Hepatocyte (in vitro differentiated cells): Measurements from ENCODE around the gene FAM114A2. TPM values are rescaled to one million over a fixed set of nuclear protein-coding genes. Genes with fewer than 3 reads are reported as not detected.

ENCODE experiments used
- DNase-seq: peaks from one replicate; pipeline ENCODE4 v3.0.0-alpha.2; 2016; ENCODE audit warnings: low spot score
- H2AFZ ChIP-seq: fragments of 200-600 bp; sonication (generic); 2 replicates; pipeline ENCODE4 v1.6.0; 2016; ENCODE audit warnings: antibody characterized with exemption, mild to moderate bottlenecking
- H3K27ac ChIP-seq: fragments of 200-600 bp; sonication (generic); 2 replicates; pipeline ENCODE4 v1.5.1; 2016; ENCODE audit warnings: mild to moderate bottlenecking
- H3K27me3 ChIP-seq: fragments of 200-600 bp; sonication (generic); 2 replicates; pipeline ENCODE4 v1.6.1; 2016
- H3K36me3 ChIP-seq: fragments of 200-600 bp; sonication (generic); replicated peaks from 2 replicates; pipeline ENCODE4 v1.5.1; 2016; ENCODE audit warnings: low read depth; ENCODE audit not compliant: insufficient read depth
- H3K4me1 ChIP-seq: fragments of 200-600 bp; sonication (generic); 2 replicates; pipeline ENCODE4 v1.5.1; 2016; ENCODE audit warnings: mild to moderate bottlenecking, moderate library complexity; ENCODE audit not compliant: insufficient read depth
- H3K4me2 ChIP-seq: fragments of 200-600 bp; sonication (generic); 2 replicates; pipeline ENCODE4 v1.6.0; 2016
- H3K4me3 ChIP-seq: fragments of 200-600 bp; sonication (generic); 2 replicates; pipeline ENCODE4 v1.5.1; 2016; ENCODE audit warnings: mild to moderate bottlenecking
- H3K79me2 ChIP-seq: fragments of 200-600 bp; sonication (generic); 2 replicates; pipeline ENCODE4 v1.6.0; 2017; ENCODE audit warnings: mild to moderate bottlenecking
- H3K9me2 ChIP-seq: fragments of 200-600 bp; sonication (generic); replicated peaks from 2 replicates; pipeline ENCODE4 v1.6.0; 2017; ENCODE audit warnings: mild to moderate bottlenecking; ENCODE audit not compliant: insufficient read depth
- H3K9me3 ChIP-seq: fragments of 200-600 bp; sonication (generic); 2 replicates; pipeline ENCODE4 v1.5.1; 2016; ENCODE audit warnings: low read depth, mild to moderate bottlenecking
- H4K20me1 ChIP-seq: fragments of 200-600 bp; sonication (generic); 2 replicates; pipeline ENCODE4 v1.6.0; 2016; ENCODE audit warnings: mild to moderate bottlenecking; ENCODE audit not compliant: insufficient read depth, poor library complexity, severe bottlenecking
- EZH2 ChIP-seq: fragments of 200-600 bp; sonication (generic); IDR thresholded peaks from 2 replicates; pipeline ENCODE4 v1.6.1; 2016; ENCODE audit warnings: antibody characterized with exemption, mild to moderate bottlenecking, borderline replicate concordance
- EZH2phosphoT487 ChIP-seq: fragments of 200-600 bp; sonication (generic); IDR thresholded peaks from one replicate; pipeline ENCODE4 v1.6.1; 2018; ENCODE audit warnings: antibody characterized with exemption, mild to moderate bottlenecking, low read depth, moderate library complexity; ENCODE audit not compliant: unreplicated experiment, severe bottlenecking
- WGBS: methylation state at CpG from one replicate; pipeline ENCODE4 v1.1.6; 2016; ENCODE audit warnings: low lambda C conversion rate; ENCODE audit errors: missing lambda C conversion rate; 5-methylcytosine and 5-hydroxymethylcytosine counted together
- polyA plus RNA-seq: library from polyadenylated mRNA; unstranded; fragments of >200 nt; fragmentation: Nextera tagmentation; extraction: Ambion mirVana; gene quantifications from 2 replicates; pipeline ENCODE4 v1.2.1, GENCODE V29; 2016
- total RNA-seq: library from RNA; depleted of rRNA; stranded (reverse); fragments of >200 nt; gene quantifications from 2 replicates; pipeline ENCODE4 v1.2.3, GENCODE V29; 2014
- TF ChIP-seq, protein P1 (sequence below): fragments of 200-600 bp; sonication (generic); IDR thresholded peaks from 2 replicates; pipeline ENCODE4 v1.5.1; 2016; ENCODE audit warnings: antibody characterized with exemption, mild to moderate bottlenecking; ENCODE audit not compliant: poor library complexity

The FAM114A2 gene
- total and polyA plus RNA-seq, 2 experiments from 2014 or later, result 12.0 to 22.8 TPM

DNA sequence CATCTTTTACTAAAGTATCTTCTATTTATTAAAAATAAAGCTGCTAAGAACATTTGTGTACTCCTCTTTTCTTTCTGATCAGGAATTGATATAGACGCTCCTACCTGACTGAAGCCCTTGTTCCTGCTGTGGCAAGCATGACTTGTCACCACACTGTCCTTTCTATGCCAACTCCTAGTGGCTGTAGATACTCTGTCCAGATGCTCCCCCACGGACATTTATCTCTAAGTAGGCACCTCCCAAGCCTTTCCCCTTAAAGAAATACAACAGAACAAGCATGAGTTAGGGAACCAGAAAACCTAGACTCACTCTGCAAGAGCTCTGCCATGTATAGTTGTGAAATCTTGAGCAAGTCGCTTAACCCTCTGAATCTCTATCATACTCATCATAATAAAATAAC is 53.2 kb downstream of the FAM114A2 start:
- Histone ChIP-seq H3K9me3 (no peaks in the 10 kb centered on the region), H3K79me2 (no peaks in the 10 kb centered on the region), H3K4me1 (no peaks in the 10 kb centered on the region), H3K27ac (no peak overlapping the region), H3K36me3 (no peaks in the 10 kb centered on the region), H3K4me3 (no peak overlapping the region), H3K4me2 (no peak overlapping the region), H2AFZ (no peak overlapping the region), H4K20me1 (no peaks in the 10 kb centered on the region), H3K9me2 (no peaks in the 10 kb centered on the region), H3K27me3 (no peaks in the 10 kb centered on the region)
- TF ChIP-seq, protein P1, sequence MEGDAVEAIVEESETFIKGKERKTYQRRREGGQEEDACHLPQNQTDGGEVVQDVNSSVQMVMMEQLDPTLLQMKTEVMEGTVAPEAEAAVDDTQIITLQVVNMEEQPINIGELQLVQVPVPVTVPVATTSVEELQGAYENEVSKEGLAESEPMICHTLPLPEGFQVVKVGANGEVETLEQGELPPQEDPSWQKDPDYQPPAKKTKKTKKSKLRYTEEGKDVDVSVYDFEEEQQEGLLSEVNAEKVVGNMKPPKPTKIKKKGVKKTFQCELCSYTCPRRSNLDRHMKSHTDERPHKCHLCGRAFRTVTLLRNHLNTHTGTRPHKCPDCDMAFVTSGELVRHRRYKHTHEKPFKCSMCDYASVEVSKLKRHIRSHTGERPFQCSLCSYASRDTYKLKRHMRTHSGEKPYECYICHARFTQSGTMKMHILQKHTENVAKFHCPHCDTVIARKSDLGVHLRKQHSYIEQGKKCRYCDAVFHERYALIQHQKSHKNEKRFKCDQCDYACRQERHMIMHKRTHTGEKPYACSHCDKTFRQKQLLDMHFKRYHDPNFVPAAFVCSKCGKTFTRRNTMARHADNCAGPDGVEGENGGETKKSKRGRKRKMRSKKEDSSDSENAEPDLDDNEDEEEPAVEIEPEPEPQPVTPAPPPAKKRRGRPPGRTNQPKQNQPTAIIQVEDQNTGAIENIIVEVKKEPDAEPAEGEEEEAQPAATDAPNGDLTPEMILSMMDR, result no peak
- TF ChIP-seq EZH2phosphoT487 (no peak), EZH2 (no peak)
- DNase-seq, result no peak
- 74% methylated on average over 3 of the region's 3 CpGs for WGBS

GRCh38 chr5:153983885-153984284 is 54.8 kb downstream of the FAM114A2 start:
- H3K27me3 ChIP-seq, result no peaks in the 10 kb centered on the region
- TF ChIP-seq EZH2 (no peak), EZH2phosphoT487 (no peak)
- TF ChIP-seq, protein P1, result no peak
- no peak overlapping the region for H3K27ac ChIP-seq
- no peaks in the 10 kb centered on the region for H3K9me3 ChIP-seq
- no peaks in the 10 kb centered on the region for H3K36me3 ChIP-seq
- H3K4me1 ChIP-seq, result no peaks in the 10 kb centered on the region
- H3K79me2 ChIP-seq, result no peaks in the 10 kb centered on the region
- 67% methylated on average over 1 of the region's 1 CpG for WGBS
- no peaks in the 10 kb centered on the region for H3K9me2 ChIP-seq
- no peak overlapping the region for H3K4me3 ChIP-seq
- H4K20me1 ChIP-seq, result no peaks in the 10 kb centered on the region
- H3K4me2 ChIP-seq, result no peak overlapping the region
- no peak for DNase-seq
- H2AFZ ChIP-seq, result no peak overlapping the region

- Histone ChIP-seq H3K9me3 (no peaks in the 10 kb centered on the region), H3K27me3 (no peaks in the 10 kb centered on the region), H3K4me2 (no peak overlapping the region), H3K36me3 (no peaks in the 10 kb centered on the region), H3K4me1 (no peaks in the 10 kb centered on the region), H3K79me2 (no peaks in the 10 kb centered on the region), H2AFZ (no peak overlapping the region), H3K4me3 (no peak overlapping the region), H3K9me2 (no peaks in the 10 kb centered on the region), H3K27ac (no peak overlapping the region), H4K20me1 (no peaks in the 10 kb centered on the region)
- TF ChIP-seq, protein P1, result no peak
- TF ChIP-seq EZH2phosphoT487 (no peak), EZH2 (no peak)
- WGBS, result 81% methylated on average over 4 of the region's 4 CpGs
- DNase-seq, result no peak
Measured at GRCh38 chr5:153981905-153982605, 56.7 kb downstream of the FAM114A2 start.
